ENCODE measurements around the gene SCD5. TPM values are rescaled to one million over a fixed set of nuclear protein-coding genes. Genes with fewer than 3 reads are reported as not detected.
A peak's percentile ranks its signal among the peaks of the same experiment; 100 is the strongest.

The SCD5 gene
- total RNA-seq, 1 donor from 2014 or later = 23.9 TPM

DNA sequence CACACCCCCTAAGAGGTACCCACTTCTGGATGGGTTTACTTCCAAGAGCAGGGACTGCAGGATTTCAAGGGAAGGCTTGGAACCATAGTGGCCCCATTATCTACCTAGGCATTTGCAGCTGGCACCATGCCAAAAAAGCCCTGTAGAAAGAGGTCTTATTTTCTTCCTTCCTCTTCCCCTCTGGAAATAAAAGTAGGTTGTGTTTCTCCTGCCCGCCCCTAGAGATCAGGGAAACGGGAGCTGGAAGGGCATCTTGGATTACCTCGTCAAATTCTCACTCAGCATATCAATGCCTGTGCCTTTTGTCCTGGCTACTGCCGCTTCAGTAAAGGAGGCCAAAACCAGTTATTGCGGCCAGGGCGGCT is 1.6 kb downstream of the SCD5 start:
- no peak for DNase-seq (ENCODE audit: extremely low spot score, unreplicated experiment)
- no peaks in the 10 kb centered on the region for H3K9me3 Mint-ChIP-seq (ENCODE audit: unreplicated experiment)
- H3K4me3 Mint-ChIP-seq (ENCODE audit: unreplicated experiment) = peak overlapping the region; percentile 82
- no peak overlapping the region for H3K27ac Mint-ChIP-seq (ENCODE audit: unreplicated experiment)
- TF ChIP-seq, protein P1, sequence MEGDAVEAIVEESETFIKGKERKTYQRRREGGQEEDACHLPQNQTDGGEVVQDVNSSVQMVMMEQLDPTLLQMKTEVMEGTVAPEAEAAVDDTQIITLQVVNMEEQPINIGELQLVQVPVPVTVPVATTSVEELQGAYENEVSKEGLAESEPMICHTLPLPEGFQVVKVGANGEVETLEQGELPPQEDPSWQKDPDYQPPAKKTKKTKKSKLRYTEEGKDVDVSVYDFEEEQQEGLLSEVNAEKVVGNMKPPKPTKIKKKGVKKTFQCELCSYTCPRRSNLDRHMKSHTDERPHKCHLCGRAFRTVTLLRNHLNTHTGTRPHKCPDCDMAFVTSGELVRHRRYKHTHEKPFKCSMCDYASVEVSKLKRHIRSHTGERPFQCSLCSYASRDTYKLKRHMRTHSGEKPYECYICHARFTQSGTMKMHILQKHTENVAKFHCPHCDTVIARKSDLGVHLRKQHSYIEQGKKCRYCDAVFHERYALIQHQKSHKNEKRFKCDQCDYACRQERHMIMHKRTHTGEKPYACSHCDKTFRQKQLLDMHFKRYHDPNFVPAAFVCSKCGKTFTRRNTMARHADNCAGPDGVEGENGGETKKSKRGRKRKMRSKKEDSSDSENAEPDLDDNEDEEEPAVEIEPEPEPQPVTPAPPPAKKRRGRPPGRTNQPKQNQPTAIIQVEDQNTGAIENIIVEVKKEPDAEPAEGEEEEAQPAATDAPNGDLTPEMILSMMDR (IDR thresholded peaks at IDR 0.05) = no peak
- peaks cover under 1% of the 10 kb centered on the region for H3K27me3 Mint-ChIP-seq (ENCODE audit: unreplicated experiment)
- H3K36me3 Mint-ChIP-seq (ENCODE audit: unreplicated experiment) = no peaks in the 10 kb centered on the region
- peaks cover 30% of the 10 kb centered on the region for H3K4me1 Mint-ChIP-seq (ENCODE audit: unreplicated experiment)

DNA sequence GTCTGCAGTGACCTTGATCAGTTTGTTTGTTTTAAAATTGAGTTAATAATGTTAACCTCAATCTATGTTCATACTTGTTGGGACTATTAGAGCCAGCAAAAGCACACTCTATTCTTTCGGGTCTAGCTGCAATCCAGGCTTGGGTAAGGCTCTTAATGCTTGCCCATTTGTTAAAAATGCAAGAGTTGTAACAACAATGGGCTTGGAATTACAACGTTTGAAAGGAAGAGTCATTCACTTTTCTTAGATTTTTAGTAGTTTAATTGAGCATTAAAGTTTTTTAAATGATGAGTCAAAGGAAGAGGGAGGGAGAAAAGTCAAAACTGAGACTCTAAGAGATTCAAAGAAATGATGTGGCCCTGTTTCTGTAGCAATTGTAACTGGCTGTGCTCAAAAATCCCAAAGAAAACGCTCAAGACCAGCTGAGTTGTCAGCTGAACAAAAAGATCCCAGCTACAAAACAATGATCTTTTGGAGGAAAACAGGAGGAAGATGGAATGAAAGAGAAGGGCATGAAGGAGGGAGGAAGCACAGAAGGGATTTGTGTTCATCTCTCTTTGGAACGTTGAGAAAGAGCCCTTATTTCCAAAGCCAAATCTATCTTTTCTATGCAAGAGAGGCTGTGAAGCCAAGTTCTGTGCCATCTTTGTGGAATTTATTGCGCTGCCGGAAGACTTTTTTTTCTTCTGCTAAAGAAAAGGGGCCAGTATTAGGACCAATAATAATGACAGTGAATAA is 5.5 kb downstream of the SCD5 start:
- Mint-ChIP-seq H3K4me1 (ENCODE audit: unreplicated experiment) (peaks cover 40% of the 10 kb centered on the region), H3K27ac (ENCODE audit: unreplicated experiment) (no peak overlapping the region), H3K27me3 (ENCODE audit: unreplicated experiment) (no peaks in the 10 kb centered on the region), H3K36me3 (ENCODE audit: unreplicated experiment) (peaks cover 2% of the 10 kb centered on the region), H3K4me3 (ENCODE audit: unreplicated experiment) (no peak overlapping the region), H3K9me3 (ENCODE audit: unreplicated experiment) (no peaks in the 10 kb centered on the region)
- DNase-seq (ENCODE audit: extremely low spot score, unreplicated experiment) = no peak
- TF ChIP-seq, protein P1 (IDR thresholded peaks at IDR 0.05) = no peak

DNA sequence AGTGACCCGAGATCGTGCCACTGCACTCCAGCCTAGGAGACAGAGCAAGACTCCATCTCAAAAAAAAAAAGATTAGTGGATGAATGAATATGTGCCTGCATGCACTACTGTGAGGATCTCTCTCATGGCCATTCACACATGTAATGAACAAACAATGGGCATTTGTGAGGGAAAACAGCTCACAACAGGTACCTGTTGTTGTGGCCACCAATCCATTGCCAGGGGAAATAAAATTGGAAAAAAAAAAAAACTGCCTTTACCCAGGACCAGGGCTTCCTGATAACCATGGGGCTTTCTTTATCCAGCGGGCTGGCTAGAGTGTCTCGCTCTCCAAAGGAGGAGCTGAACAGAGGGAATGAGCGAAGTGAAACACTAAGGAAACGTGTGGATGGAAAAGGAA is 7.4 kb downstream of the SCD5 start:
- H3K4me3 Mint-ChIP-seq (ENCODE audit: unreplicated experiment) = no peak overlapping the region

DNA sequence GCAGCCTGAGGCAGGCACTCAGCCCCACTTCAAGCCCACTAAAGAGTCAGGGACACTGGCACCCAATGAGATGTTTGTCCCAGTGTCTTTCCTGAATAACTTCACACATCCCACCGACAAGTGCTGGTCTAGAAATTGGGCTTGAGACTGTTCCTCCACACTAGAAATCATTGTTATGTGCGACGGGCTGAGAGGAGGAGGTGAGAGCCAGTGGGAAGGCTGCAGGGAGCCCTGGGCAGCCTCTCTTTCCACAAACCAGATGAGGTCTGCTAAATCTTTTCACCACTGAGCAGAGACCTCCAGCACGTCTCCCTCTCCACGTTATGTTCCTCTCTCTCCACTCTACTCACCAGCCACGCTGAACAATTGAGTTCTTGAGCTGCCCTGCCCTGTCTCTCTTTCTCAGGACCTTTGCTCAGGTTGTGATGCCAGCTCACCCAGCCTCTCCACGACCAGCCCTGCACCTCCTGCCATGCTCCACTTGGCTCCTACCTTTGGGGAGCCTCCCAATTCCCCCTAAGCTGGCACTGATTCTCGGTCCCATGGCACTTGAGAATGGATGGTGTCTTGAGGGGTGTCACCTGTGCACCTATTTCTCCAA is 8.4 kb downstream of the SCD5 start:
- Mint-ChIP-seq H3K9me3 (ENCODE audit: unreplicated experiment) (no peaks in the 10 kb centered on the region), H3K27me3 (ENCODE audit: unreplicated experiment) (no peaks in the 10 kb centered on the region), H3K36me3 (ENCODE audit: unreplicated experiment) (peaks cover 2% of the 10 kb centered on the region), H3K4me1 (ENCODE audit: unreplicated experiment) (peaks cover 40% of the 10 kb centered on the region), H3K4me3 (ENCODE audit: unreplicated experiment) (no peak overlapping the region), H3K27ac (ENCODE audit: unreplicated experiment) (no peak overlapping the region)
- DNase-seq (ENCODE audit: extremely low spot score, unreplicated experiment) = no peak
- TF ChIP-seq, protein P1 (IDR thresholded peaks at IDR 0.05) = no peak

More for the DNA sequence above, 7.4 kb downstream of the SCD5 start:
- H3K27me3 Mint-ChIP-seq (ENCODE audit: unreplicated experiment) = no peaks in the 10 kb centered on the region
- peaks cover 35% of the 10 kb centered on the region for H3K4me1 Mint-ChIP-seq (ENCODE audit: unreplicated experiment)
- TF ChIP-seq, protein P1 (IDR thresholded peaks at IDR 0.05) = no peak
- H3K36me3 Mint-ChIP-seq (ENCODE audit: unreplicated experiment) = peaks cover 2% of the 10 kb centered on the region
- H3K9me3 Mint-ChIP-seq (ENCODE audit: unreplicated experiment) = no peaks in the 10 kb centered on the region
- H3K27ac Mint-ChIP-seq (ENCODE audit: unreplicated experiment) = no peak overlapping the region
- DNase-seq (ENCODE audit: extremely low spot score, unreplicated experiment) = no peak

DNA sequence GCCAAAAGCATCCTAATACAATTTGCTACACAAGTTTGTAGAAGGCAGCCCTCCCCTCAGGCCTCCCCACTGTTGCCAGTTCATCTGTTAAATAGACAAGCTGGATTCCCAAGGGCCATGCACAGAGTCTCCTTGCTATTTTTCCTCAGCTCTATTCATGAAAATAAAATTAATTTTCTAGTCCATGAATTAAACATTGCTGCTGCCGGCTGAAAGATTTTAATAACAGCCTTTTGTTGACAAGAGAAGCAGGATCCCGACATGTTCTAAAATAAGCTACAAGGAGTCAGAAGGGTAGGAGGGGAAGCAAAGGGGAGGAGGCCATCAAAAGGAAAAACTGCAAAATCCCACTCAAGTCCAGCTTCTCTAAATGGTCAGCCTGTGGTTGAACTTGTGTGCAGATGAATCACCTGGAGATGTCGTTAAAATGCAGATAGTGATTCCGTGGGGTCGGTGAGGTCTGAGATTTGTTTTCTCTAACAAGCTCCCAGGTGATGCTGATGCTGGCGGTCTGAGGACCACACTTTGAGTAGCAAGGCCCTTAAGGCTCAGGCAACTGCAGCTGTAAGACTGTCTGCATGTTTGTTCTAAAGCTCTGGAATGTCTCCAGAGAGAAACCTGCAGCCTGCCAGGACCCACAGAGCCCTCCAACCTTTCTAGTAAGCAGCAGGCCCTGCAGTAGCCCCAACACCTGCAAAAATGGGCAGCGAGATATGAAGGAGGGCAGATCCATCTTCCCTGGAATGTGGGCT is 9.4 kb downstream of the SCD5 start:
- H3K27me3 Mint-ChIP-seq (ENCODE audit: unreplicated experiment) = no peaks in the 10 kb centered on the region

More for the DNA sequence above, 9.4 kb downstream of the SCD5 start:
- Mint-ChIP-seq H3K36me3 (ENCODE audit: unreplicated experiment) (peaks cover 2% of the 10 kb centered on the region), H3K4me3 (ENCODE audit: unreplicated experiment) (no peak overlapping the region), H3K4me1 (ENCODE audit: unreplicated experiment) (peaks cover 50% of the 10 kb centered on the region), H3K27ac (ENCODE audit: unreplicated experiment) (no peak overlapping the region), H3K9me3 (ENCODE audit: unreplicated experiment) (no peaks in the 10 kb centered on the region)
- TF ChIP-seq, protein P1 (IDR thresholded peaks at IDR 0.05) = no peak
- no peak for DNase-seq (ENCODE audit: extremely low spot score, unreplicated experiment)

All from osteocyte (in vitro differentiated cells).